SK-N-SH (cell line): ENCODE measurements around the gene THEMIS. TPM values are rescaled to one million over a fixed set of nuclear protein-coding genes. Genes with fewer than 3 reads are reported as not detected.

Experiments used
- CTCF ChIA-PET: fragments of 300-600, 350-600 bp; formaldehyde crosslinking; extraction: SDS; loops from one replicate; lab custom pipeline; 2021; lab: Yijun Ruan, JAX
- POLR2A ChIA-PET: fragments of 350-600 bp; sonication (Branson Sonifier 250); formaldehyde crosslinking; extraction: SDS; loops from one replicate; lab custom pipeline; 2020; ENCODE audit warnings: antibody characterized with exemption, inconsistent platforms; lab: Yijun Ruan, JAX
- DNase-seq: peaks from one replicate; pipeline ENCODE4 v3.0.0; 2012
- H2AFZ ChIP-seq: fragments of 200-600 bp; sonication (generic); 2 replicates; pipeline ENCODE4 v1.8.1; 2016; ENCODE audit warnings: antibody characterized with exemption, mild to moderate bottlenecking, low read depth
- H3F3A ChIP-seq: fragments of 200-600 bp; sonication (generic); replicated peaks from 2 replicates; pipeline ENCODE3; 2016; ENCODE audit warnings: antibody characterized with exemption, mild to moderate bottlenecking; ENCODE audit not compliant: insufficient read depth
- H3K27ac ChIP-seq, 2 experiments: fragments of 200-500 bp in 1 of 2; fragments of 200-600 bp in 1 of 2; sonication (Bioruptor generic) in 1 of 2; sonication (generic), shearing (Covaris generic) in 1 of 2; 2 replicates each; pipeline versions ENCODE4 v1.5.1 to v1.6.1; 2014 to 2016; ENCODE audit warnings: low read depth in 2 of 2, inconsistent platforms in 1 of 2, low read length in 1 of 2, mild to moderate bottlenecking in 1 of 2, mixed read lengths in 1 of 2
- H3K27me3 ChIP-seq: fragments of 200-600 bp; sonication (generic), shearing (Covaris generic); 2 replicates; pipeline ENCODE4 v1.6.1; 2016; ENCODE audit warnings: mixed run types; ENCODE audit not compliant: insufficient read depth
- H3K36me3 ChIP-seq, 2 experiments: fragments of 200-500 bp in 1 of 2; fragments of 200-600 bp in 1 of 2; sonication (Bioruptor generic) in 1 of 2; sonication (generic) in 1 of 2; replicated peaks in 1 of 2; 2 replicates each; pipeline versions ENCODE3 to v1.5.1; 2014 to 2016; ENCODE audit warnings: low read length in 1 of 2, mild to moderate bottlenecking in 1 of 2; ENCODE audit not compliant: insufficient read depth in 2 of 2, control insufficient read depth in 1 of 2
- H3K4me1 ChIP-seq, 2 experiments: fragments of 200-500 bp in 1 of 2; fragments of 200-600 bp in 1 of 2; sonication (Bioruptor generic) in 1 of 2; sonication (generic), shearing (Covaris generic) in 1 of 2; 2 replicates each; pipeline versions ENCODE4 v1.5.1 to v1.6.1; 2014 to 2016; ENCODE audit warnings: low read depth in 1 of 2, low read length in 1 of 2, mixed run types in 1 of 2; ENCODE audit not compliant: insufficient read depth in 2 of 2, control insufficient read depth in 1 of 2
- H3K4me2 ChIP-seq: fragments of 200-600 bp; sonication (generic), shearing (Covaris generic); 2 replicates; pipeline ENCODE4 v1.6.1; 2017; ENCODE audit warnings: mixed run types
- H3K4me3 ChIP-seq, 2 experiments: fragments of 200-500 bp in 1 of 2; fragments of 200-600 bp in 1 of 2; sonication (Bioruptor generic) in 1 of 2; sonication (generic), shearing (Covaris generic) in 1 of 2; 2 replicates each; pipeline versions ENCODE4 v1.5.1 to v1.8.1; 2014 to 2016; ENCODE audit warnings: low read depth in 2 of 2, inconsistent platforms in 1 of 2, low read length in 1 of 2, mild to moderate bottlenecking in 1 of 2, mixed read lengths in 1 of 2, moderate library complexity in 1 of 2
- H3K79me2 ChIP-seq: fragments of 200-600 bp; sonication (generic); 2 replicates; pipeline ENCODE4 v1.8.1; 2017; ENCODE audit warnings: mild to moderate bottlenecking; ENCODE audit not compliant: insufficient read depth
- H3K9ac ChIP-seq: fragments of 200-600 bp; sonication (generic); 2 replicates; pipeline ENCODE4 v1.6.1; 2017; ENCODE audit warnings: mixed run types
- H3K9me2 ChIP-seq: fragments of 200-600 bp; sonication (generic); 2 replicates; pipeline ENCODE4 v1.6.1; 2017; ENCODE audit warnings: mixed run types
- H3K9me3 ChIP-seq: fragments of 200-600 bp; sonication (generic); 2 replicates; pipeline ENCODE4 v1.6.1; 2017; ENCODE audit warnings: mixed run types, mild to moderate bottlenecking, moderate library complexity
- H4K20me1 ChIP-seq: fragments of 200-600 bp; sonication (generic); 2 replicates; pipeline ENCODE4 v1.6.1; 2017; ENCODE audit warnings: mild to moderate bottlenecking, mixed run types; ENCODE audit not compliant: insufficient read depth
- CHD2 ChIP-seq: fragments of 150-350 bp; IDR thresholded peaks from 2 replicates; pipeline ENCODE4 v1.6.1; 2018; ENCODE audit warnings: low read length; ENCODE audit not compliant: partially characterized antibody
- EP300 ChIP-seq, 2 experiments: IDR thresholded peaks; 2 replicates each; pipeline versions ENCODE4 v1.4.0 to v1.6.1; 2012; ENCODE audit warnings: borderline replicate concordance in 1 of 2, low read depth in 1 of 2, low read length in 1 of 2
- FOSL2 ChIP-seq: IDR thresholded peaks from 2 replicates; pipeline ENCODE4 v1.4.0; 2012; ENCODE audit warnings: low read depth, mild to moderate bottlenecking, moderate library complexity, borderline replicate concordance
- FOXM1 ChIP-seq: IDR thresholded peaks from 2 replicates; pipeline ENCODE4 v1.4.0; 2012; ENCODE audit warnings: low read depth, mild to moderate bottlenecking
- GATA2 ChIP-seq: sonication (generic); formaldehyde crosslinking; IDR thresholded peaks from 2 replicates; pipeline ENCODE4 v1.5.0; 2020; ENCODE audit warnings: mild to moderate bottlenecking, missing genetic modification reagents
- MEF2A ChIP-seq: IDR thresholded peaks from 2 replicates; pipeline ENCODE4 v1.4.0; 2012; ENCODE audit warnings: low read depth, borderline replicate concordance
- NRF1 ChIP-seq: IDR thresholded peaks from 2 replicates; pipeline ENCODE4 v1.6.1; 2012; ENCODE audit warnings: low read depth, mild to moderate bottlenecking, low read length
- RCOR1 ChIP-seq: fragments of 150-350 bp; IDR thresholded peaks from 2 replicates; pipeline ENCODE4 v1.6.1; 2017; ENCODE audit warnings: antibody characterized with exemption, low read length
- RFX5 ChIP-seq: IDR thresholded peaks from 2 replicates; pipeline ENCODE4 v1.6.1; 2012; ENCODE audit warnings: mild to moderate bottlenecking, improper control_type of control experiment, low read length
- RXRA ChIP-seq: IDR thresholded peaks from 2 replicates; pipeline ENCODE4 v1.4.0; 2012; ENCODE audit warnings: low read depth, mild to moderate bottlenecking, borderline replicate concordance
- TAF1 ChIP-seq: IDR thresholded peaks from 2 replicates; pipeline ENCODE4 v1.6.1; 2012; ENCODE audit warnings: low read depth, mild to moderate bottlenecking, low read length, moderate library complexity, borderline replicate concordance
- TCF12 ChIP-seq: IDR thresholded peaks from 2 replicates; pipeline ENCODE4 v1.4.0; 2012
- TEAD4 ChIP-seq: IDR thresholded peaks from 2 replicates; pipeline ENCODE4 v1.4.0; 2012; ENCODE audit warnings: mild to moderate bottlenecking, borderline replicate concordance; ENCODE audit not compliant: insufficient read depth
- YY1 ChIP-seq: IDR thresholded peaks from 2 replicates; pipeline ENCODE4 v1.4.0; 2012; ENCODE audit warnings: low read depth, mild to moderate bottlenecking
- WGBS: methylation state at CpG from one replicate; pipeline ENCODE4 v1.1.6; 2017; ENCODE audit warnings: low lambda C conversion rate; 5-methylcytosine and 5-hydroxymethylcytosine counted together
- polyA plus RNA-seq, 3 experiments: library from polyadenylated mRNA; depleted of rRNA; stranded (reverse); fragments of >200 nt; gene quantifications; 2 replicates each; pipeline ENCODE4 v1.2.3, GENCODE V29; 2012
- TF ChIP-seq, protein P1 (sequence below): fragments of 200-600 bp; sonication (generic); IDR thresholded peaks from 2 replicates; pipeline ENCODE4 v1.6.1; 2017; ENCODE audit warnings: antibody characterized with exemption, mild to moderate bottlenecking, moderate library complexity
- TF ChIP-seq, protein P2 (sequence below): fragments of 150-350 bp; IDR thresholded peaks from 2 replicates; pipeline ENCODE4 v1.6.1; 2016; ENCODE audit warnings: mild to moderate bottlenecking, low read depth, low read length
- TF ChIP-seq, protein P3 (sequence below): IDR thresholded peaks from 2 replicates; pipeline ENCODE4; 2012
- TF ChIP-seq, protein P4 (sequence below): fragments of 150-350 bp; IDR thresholded peaks from 2 replicates; pipeline ENCODE4 v1.6.1; 2017; ENCODE audit warnings: antibody characterized with exemption, low read length, low read depth, borderline replicate concordance
- TF ChIP-seq, protein P5 (sequence below): IDR thresholded peaks from 2 replicates; pipeline ENCODE4 v1.4.0; 2012; ENCODE audit warnings: low read depth, borderline replicate concordance
- TF ChIP-seq, protein P6 (sequence below): IDR thresholded peaks from 2 replicates; pipeline ENCODE4 v1.4.0; 2012; ENCODE audit warnings: low read depth

Gene THEMIS
- polyA plus RNA-seq, 1 of the 3 experiments (the other 2 are of a cell fraction), result not detected

DNA sequence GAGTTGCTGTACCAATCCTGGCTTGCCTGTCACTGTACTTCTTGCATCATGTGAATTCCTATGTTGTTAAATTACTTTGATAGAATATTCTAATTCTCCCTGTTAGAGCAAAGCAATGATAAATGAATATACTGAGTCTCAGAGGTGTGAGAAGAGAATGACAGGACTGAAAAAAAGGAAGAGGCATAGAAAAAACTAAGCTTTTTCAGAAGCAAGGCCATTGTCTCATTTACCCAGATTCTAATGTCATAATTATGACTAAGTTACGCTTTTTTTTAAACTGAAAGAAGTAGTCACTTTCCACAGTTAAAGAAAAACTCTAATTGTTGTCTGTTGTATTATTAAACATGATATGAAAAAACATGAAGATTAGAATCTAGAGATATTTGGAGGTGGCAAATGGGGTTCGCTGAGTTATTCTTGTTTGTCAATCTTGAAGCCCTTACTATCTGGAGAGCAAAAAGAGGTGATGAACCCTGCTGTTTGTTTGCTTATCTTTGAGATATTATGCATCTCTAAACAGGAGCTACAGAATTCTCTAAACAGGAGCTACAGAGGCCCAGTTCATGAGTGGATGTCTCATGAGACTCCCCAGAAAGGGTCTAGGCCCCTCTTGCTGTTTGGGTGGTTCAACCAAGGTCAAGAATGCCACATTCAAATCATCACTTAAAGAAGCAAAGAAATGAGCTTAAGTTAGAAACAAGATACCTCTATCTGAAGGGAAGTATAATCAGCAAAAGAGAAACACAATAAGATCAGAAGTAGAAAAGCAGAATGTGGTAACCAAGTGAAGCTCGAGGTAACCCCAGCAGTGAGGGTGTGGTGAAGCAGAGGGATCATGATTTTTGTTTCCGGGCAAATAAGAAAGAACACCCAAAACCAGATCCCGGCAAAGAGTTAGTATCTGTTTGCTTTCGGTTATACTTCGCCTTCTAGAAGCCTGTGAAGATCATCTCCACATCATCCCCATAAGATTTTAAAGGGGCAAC is 33.3 kb upstream of the THEMIS start:
- Histone ChIP-seq H3K4me3 (no peak overlapping the region), H2AFZ (no peak overlapping the region)
- 76% methylated on average over 7 of the region's 7 CpGs for WGBS

DNA sequence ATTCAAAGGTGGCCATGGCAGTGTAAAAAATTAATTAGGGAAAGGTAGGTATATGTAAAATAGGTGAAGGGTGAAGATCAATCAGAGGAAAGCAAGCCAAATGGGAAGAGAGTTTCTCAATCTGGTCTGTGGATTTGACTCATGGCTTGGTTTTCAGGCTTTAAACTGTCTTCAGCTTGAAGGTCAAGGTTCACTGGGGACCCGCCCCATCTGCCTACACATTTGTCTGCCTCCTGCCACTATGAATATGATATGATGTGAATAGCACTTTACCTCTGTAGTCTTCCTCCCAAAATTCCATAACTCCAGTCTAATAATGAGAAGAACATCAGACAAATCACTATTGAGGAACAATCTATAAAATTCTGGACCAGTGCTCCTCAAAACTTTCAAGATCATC is 32.3 kb upstream of the THEMIS start:
- CTCF ChIA-PET, result interaction anchor here (0.6 kb wide), 1 partner anchor 1716 kb away, joined by 3 read pairs; no protein-coding TSS in a partner anchor
- no peaks in the 10 kb centered on the region for H3K9me3 ChIP-seq
- no peak overlapping the region for H2AFZ ChIP-seq
- TF ChIP-seq TCF12 (no peak), MEF2A (no peak), TEAD4 (no peak), CHD2 (no peak), FOXM1 (no peak), FOSL2 (no peak), EP300 (IDR thresholded peaks at IDR 0.05; ENCODE audit: borderline replicate concordance in 1 of 2, low read depth in 1 of 2, low read length in 1 of 2) (no peak), NRF1 (no peak), RCOR1 (no peak)
- TF ChIP-seq, protein P1, sequence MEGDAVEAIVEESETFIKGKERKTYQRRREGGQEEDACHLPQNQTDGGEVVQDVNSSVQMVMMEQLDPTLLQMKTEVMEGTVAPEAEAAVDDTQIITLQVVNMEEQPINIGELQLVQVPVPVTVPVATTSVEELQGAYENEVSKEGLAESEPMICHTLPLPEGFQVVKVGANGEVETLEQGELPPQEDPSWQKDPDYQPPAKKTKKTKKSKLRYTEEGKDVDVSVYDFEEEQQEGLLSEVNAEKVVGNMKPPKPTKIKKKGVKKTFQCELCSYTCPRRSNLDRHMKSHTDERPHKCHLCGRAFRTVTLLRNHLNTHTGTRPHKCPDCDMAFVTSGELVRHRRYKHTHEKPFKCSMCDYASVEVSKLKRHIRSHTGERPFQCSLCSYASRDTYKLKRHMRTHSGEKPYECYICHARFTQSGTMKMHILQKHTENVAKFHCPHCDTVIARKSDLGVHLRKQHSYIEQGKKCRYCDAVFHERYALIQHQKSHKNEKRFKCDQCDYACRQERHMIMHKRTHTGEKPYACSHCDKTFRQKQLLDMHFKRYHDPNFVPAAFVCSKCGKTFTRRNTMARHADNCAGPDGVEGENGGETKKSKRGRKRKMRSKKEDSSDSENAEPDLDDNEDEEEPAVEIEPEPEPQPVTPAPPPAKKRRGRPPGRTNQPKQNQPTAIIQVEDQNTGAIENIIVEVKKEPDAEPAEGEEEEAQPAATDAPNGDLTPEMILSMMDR, result no peak
- TF ChIP-seq, protein P2, sequence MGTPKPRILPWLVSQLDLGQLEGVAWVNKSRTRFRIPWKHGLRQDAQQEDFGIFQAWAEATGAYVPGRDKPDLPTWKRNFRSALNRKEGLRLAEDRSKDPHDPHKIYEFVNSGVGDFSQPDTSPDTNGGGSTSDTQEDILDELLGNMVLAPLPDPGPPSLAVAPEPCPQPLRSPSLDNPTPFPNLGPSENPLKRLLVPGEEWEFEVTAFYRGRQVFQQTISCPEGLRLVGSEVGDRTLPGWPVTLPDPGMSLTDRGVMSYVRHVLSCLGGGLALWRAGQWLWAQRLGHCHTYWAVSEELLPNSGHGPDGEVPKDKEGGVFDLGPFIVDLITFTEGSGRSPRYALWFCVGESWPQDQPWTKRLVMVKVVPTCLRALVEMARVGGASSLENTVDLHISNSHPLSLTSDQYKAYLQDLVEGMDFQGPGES, result no peak
- TF ChIP-seq, protein P3, sequence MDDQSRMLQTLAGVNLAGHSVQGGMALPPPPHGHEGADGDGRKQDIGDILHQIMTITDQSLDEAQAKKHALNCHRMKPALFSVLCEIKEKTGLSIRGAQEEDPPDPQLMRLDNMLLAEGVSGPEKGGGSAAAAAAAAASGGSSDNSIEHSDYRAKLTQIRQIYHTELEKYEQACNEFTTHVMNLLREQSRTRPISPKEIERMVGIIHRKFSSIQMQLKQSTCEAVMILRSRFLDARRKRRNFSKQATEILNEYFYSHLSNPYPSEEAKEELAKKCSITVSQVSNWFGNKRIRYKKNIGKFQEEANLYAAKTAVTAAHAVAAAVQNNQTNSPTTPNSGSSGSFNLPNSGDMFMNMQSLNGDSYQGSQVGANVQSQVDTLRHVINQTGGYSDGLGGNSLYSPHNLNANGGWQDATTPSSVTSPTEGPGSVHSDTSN, result no peak
- TF ChIP-seq, protein P4, sequence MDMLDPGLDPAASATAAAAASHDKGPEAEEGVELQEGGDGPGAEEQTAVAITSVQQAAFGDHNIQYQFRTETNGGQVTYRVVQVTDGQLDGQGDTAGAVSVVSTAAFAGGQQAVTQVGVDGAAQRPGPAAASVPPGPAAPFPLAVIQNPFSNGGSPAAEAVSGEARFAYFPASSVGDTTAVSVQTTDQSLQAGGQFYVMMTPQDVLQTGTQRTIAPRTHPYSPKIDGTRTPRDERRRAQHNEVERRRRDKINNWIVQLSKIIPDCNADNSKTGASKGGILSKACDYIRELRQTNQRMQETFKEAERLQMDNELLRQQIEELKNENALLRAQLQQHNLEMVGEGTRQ, result no peak
- TF ChIP-seq, protein P5, sequence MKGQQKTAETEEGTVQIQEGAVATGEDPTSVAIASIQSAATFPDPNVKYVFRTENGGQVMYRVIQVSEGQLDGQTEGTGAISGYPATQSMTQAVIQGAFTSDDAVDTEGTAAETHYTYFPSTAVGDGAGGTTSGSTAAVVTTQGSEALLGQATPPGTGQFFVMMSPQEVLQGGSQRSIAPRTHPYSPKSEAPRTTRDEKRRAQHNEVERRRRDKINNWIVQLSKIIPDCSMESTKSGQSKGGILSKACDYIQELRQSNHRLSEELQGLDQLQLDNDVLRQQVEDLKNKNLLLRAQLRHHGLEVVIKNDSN, result no peak

More for the DNA sequence above, 33.3 kb upstream of the THEMIS start:
- CTCF ChIA-PET, result no interaction called here
- TF ChIP-seq YY1 (no peak), RFX5 (no peak), RXRA (no peak), GATA2 (CRISPR knock-in tag) (no peak), TAF1 (no peak), FOXM1 (no peak), TEAD4 (no peak), TCF12 (no peak)
- TF ChIP-seq, protein P6, sequence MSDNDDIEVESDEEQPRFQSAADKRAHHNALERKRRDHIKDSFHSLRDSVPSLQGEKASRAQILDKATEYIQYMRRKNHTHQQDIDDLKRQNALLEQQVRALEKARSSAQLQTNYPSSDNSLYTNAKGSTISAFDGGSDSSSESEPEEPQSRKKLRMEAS, result no peak
- TF ChIP-seq, protein P5, result no peak
- TF ChIP-seq, all 33 proteins: peak for 0
- DNase-seq, result no peak
- no peaks in the 10 kb centered on the region for H4K20me1 ChIP-seq
- H3K27me3 ChIP-seq, result no peaks in the 10 kb centered on the region
- H3K4me2 ChIP-seq, result no peak overlapping the region
- no peaks in the 10 kb centered on the region for H3K9me2 ChIP-seq
- H3K9ac ChIP-seq, result no peak overlapping the region
- no peaks in the 10 kb centered on the region for H3K36me3 ChIP-seq
- peaks cover 0 to 3% of the 10 kb centered on the region in 2 experiments; a peak in 1 of 4 replicates for H3K4me1 ChIP-seq
- no peaks in the 10 kb centered on the region for H3K79me2 ChIP-seq
- H3K9me3 ChIP-seq, result no peaks in the 10 kb centered on the region
- POLR2A ChIA-PET, result no interaction called here
- H3F3A ChIP-seq, result no peaks in the 10 kb centered on the region
- no peak overlapping the region for H3K27ac ChIP-seq

More for the DNA sequence above, 32.3 kb upstream of the THEMIS start:
- Histone ChIP-seq H3K9ac (no peak overlapping the region), H3F3A (no peaks in the 10 kb centered on the region), H3K27ac (no peak overlapping the region), H3K9me2 (no peaks in the 10 kb centered on the region), H3K79me2 (no peaks in the 10 kb centered on the region), H4K20me1 (no peaks in the 10 kb centered on the region), H3K27me3 (no peaks in the 10 kb centered on the region), H3K4me2 (no peak overlapping the region), H3K4me3 (no peak overlapping the region), H3K36me3 (no peaks in the 10 kb centered on the region), H3K4me1 (no peaks in the 10 kb centered on the region)
- WGBS, result 62% methylated on average over 1 of the region's 1 CpG
- no peak for DNase-seq
- POLR2A ChIA-PET, result no interaction called here
